ENCODE data around the gene EPB41L4B.

DNA sequence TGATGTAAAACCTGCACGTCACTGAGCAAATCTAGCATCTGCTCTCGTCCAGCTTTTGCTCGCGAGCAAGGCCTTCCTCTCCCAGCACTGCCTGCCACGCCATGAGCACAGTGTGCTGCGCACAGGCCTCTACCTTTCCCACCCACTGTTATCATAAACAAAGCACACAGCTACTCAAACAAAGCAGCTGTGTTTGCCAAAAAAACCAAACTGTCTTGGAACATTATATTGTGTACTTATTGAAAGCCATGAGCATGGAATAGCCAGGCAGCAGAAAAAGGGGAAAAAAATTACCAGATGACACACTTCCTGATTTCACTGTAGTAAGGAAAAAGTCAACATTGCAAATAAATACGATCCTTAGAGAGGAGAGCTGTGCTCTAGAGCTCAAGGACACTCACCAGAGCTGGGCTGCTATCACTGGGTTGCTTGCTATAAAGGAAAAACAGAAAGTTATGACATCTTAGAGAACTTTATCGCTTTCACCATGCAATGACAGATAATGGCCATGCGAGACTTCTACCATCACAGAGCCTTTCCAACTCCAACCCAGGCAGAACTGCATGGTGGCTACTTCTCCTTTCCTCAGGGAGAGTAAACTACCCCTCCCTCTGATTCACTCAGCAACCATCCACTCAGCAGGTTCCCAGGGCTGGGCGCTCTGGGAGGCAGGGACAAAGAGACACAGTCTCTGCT lies 69.6 kb downstream of the EPB41L4B start:
- TF ChIP-seq, protein P1, sequence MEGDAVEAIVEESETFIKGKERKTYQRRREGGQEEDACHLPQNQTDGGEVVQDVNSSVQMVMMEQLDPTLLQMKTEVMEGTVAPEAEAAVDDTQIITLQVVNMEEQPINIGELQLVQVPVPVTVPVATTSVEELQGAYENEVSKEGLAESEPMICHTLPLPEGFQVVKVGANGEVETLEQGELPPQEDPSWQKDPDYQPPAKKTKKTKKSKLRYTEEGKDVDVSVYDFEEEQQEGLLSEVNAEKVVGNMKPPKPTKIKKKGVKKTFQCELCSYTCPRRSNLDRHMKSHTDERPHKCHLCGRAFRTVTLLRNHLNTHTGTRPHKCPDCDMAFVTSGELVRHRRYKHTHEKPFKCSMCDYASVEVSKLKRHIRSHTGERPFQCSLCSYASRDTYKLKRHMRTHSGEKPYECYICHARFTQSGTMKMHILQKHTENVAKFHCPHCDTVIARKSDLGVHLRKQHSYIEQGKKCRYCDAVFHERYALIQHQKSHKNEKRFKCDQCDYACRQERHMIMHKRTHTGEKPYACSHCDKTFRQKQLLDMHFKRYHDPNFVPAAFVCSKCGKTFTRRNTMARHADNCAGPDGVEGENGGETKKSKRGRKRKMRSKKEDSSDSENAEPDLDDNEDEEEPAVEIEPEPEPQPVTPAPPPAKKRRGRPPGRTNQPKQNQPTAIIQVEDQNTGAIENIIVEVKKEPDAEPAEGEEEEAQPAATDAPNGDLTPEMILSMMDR (IDR thresholded peaks at IDR 0.05; ENCODE audit: low read length), result no peak
- TF ChIP-seq EZH2 (IDR thresholded peaks at IDR 0.05; ENCODE audit: borderline replicate concordance, low read length), result no peak

Data from OCI-LY1 (cell line).